ENCODE measurements around the gene KRT38. TPM values are rescaled to one million over a fixed set of nuclear protein-coding genes. Genes with fewer than 3 reads are reported as not detected.

Gene KRT38
- total RNA-seq, 3 donors from 2014 or later, result not detected

DNA sequence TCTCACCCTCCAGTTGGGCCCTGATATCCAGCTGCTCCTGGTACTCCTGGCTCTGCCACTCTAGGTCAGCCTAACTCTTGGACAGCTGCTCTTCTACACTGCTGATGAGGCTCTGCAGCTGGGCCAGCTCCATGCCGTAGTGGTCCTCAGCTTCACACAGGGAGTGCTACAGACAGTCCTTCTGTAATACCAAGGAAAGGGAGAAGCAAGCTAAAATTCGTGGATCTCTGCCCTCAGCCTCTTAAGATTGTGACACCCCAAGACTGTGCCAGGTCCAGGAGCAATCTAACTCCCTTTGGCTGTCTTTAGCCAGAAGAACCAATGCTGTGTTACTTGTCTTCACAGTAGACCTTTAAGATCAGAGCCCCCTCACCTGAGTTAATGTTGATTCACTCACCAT, 7.7 kb upstream of the KRT38 start:
- Histone ChIP-seq H3K36me3 (no peaks in the 10 kb centered on the region), H3K4me1 (no peaks in the 10 kb centered on the region), H3K27ac (no peak overlapping the region), H3K9me3 (no peaks in the 10 kb centered on the region), H3K27me3 (no peaks in the 10 kb centered on the region), H3K4me3 (no peak overlapping the region)
- TF ChIP-seq, protein P1, sequence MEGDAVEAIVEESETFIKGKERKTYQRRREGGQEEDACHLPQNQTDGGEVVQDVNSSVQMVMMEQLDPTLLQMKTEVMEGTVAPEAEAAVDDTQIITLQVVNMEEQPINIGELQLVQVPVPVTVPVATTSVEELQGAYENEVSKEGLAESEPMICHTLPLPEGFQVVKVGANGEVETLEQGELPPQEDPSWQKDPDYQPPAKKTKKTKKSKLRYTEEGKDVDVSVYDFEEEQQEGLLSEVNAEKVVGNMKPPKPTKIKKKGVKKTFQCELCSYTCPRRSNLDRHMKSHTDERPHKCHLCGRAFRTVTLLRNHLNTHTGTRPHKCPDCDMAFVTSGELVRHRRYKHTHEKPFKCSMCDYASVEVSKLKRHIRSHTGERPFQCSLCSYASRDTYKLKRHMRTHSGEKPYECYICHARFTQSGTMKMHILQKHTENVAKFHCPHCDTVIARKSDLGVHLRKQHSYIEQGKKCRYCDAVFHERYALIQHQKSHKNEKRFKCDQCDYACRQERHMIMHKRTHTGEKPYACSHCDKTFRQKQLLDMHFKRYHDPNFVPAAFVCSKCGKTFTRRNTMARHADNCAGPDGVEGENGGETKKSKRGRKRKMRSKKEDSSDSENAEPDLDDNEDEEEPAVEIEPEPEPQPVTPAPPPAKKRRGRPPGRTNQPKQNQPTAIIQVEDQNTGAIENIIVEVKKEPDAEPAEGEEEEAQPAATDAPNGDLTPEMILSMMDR (IDR thresholded peaks at IDR 0.05), result no peak
- no peak for TF ChIP-seq POLR2A (IDR thresholded peaks at IDR 0.05)
- no peak for TF ChIP-seq POLR2AphosphoS5 (IDR thresholded peaks at IDR 0.05)
- intact Hi-C loops (cut with DNase I; ENCODE audit: low total_unique reads), result no loop called here
- no peak for DNase-seq (ENCODE audit: low spot score in 2 of 2)

DNA sequence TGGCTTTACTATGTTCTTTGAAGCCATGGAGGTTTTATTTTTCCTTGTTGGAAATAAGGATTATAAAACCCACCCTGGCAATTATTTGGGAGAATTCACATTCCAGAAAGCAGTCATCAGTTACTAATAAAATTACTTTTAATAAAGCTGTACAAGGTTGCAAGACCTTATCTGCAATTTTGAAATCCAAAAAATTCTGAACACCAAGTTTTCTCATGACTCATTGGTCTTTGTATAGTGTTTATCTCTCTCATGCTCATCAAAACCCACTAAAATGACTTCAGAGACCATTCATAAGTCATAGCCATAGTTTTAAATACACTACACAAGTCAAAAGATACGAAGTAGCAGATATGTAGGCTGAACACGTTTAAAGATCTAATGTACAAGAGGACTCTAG, 6.0 kb upstream of the KRT38 start:
- TF ChIP-seq POLR2AphosphoS5 (IDR thresholded peaks at IDR 0.05), result no peak
- TF ChIP-seq, protein P1 (IDR thresholded peaks at IDR 0.05), result no peak
- TF ChIP-seq POLR2A (IDR thresholded peaks at IDR 0.05), result no peak
- Histone ChIP-seq H3K4me3 (no peak overlapping the region), H3K9me3 (no peaks in the 10 kb centered on the region), H3K27me3 (no peaks in the 10 kb centered on the region), H3K36me3 (no peaks in the 10 kb centered on the region), H3K27ac (no peak overlapping the region), H3K4me1 (no peaks in the 10 kb centered on the region)
- no peak for DNase-seq (ENCODE audit: low spot score in 2 of 2)
- intact Hi-C loops (cut with DNase I; ENCODE audit: low total_unique reads), result no loop called here

DNA sequence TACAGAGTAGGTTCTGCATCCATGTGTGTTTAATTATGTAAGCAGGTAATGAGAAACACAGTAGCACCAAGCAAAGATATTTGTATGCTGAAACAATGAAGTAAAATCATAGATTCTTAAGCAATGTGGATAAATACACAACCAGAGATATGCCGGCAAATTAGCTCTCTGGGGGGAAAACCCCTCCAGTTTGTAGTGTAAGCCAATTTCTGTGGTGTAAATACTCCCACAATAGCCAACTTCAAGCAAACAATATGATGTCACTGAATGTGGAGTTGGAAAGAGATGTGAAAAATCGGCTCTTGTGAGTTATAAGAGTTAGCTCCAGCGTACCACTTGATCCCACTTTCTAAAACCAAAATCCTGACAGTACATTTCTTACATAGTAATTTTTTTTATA, 3.9 kb upstream of the KRT38 start:
- H3K36me3 ChIP-seq, result no peaks in the 10 kb centered on the region
- no peaks in the 10 kb centered on the region for H3K27me3 ChIP-seq
- no peak overlapping the region for H3K4me3 ChIP-seq
- no peaks in the 10 kb centered on the region for H3K4me1 ChIP-seq
- no peak for DNase-seq (ENCODE audit: low spot score in 2 of 2)
- H3K27ac ChIP-seq, result no peak overlapping the region
- intact Hi-C loops (cut with DNase I; ENCODE audit: low total_unique reads), result no loop called here
- TF ChIP-seq POLR2AphosphoS5 (IDR thresholded peaks at IDR 0.05) (no peak), POLR2A (IDR thresholded peaks at IDR 0.05) (no peak)
- TF ChIP-seq, protein P1 (IDR thresholded peaks at IDR 0.05), result no peak
- no peaks in the 10 kb centered on the region for H3K9me3 ChIP-seq

DNA sequence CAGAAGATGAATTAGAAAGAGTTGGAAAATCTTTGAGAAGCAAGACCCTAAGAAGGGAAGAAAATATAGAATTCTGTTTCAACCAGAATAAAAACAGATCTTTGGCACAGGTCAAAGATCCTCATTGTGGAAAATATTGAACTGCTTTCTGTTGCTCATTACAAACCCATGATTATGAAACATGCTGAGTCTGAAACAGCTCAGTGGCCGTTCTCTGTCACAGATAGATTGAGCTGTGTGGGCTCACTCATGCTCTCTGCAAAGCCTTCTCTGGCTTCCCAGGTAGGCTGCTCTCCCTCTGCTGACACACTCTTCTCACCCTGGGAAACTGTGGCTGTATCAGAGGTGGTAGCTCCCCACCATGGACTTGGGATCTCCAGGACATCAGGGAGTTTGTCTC, 3.4 kb upstream of the KRT38 start:
- TF ChIP-seq, protein P1 (IDR thresholded peaks at IDR 0.05), result no peak
- TF ChIP-seq POLR2AphosphoS5 (IDR thresholded peaks at IDR 0.05), result no peak
- no peak for DNase-seq (ENCODE audit: low spot score in 2 of 2)
- Histone ChIP-seq H3K27me3 (no peaks in the 10 kb centered on the region), H3K36me3 (no peaks in the 10 kb centered on the region), H3K27ac (no peak overlapping the region), H3K4me3 (no peak overlapping the region), H3K9me3 (no peaks in the 10 kb centered on the region), H3K4me1 (no peaks in the 10 kb centered on the region)
- intact Hi-C loops (cut with DNase I; ENCODE audit: low total_unique reads), result no loop called here

DNA sequence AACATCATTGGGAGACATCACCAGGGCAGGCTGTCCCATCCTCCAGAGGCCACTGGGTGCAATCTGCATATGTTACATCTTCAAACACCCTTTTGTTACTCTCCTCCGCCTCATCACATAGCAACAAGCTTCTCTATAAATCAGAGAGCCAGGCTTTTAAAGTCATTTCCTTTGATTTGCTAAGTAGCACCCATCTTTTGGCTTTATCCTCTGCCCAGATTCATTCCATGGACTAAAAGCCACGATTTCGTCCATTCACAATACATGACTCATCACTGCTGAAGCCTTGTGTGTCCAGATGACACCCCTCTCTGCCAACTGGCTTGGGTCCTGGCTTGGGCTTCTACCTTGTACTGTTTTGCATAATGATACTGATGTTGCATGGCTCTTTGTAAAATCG, 2.0 kb upstream of the KRT38 start:
- Histone ChIP-seq H3K4me1 (no peaks in the 10 kb centered on the region), H3K27ac (no peak overlapping the region), H3K9me3 (no peaks in the 10 kb centered on the region), H3K4me3 (no peak overlapping the region), H3K36me3 (no peaks in the 10 kb centered on the region), H3K27me3 (no peaks in the 10 kb centered on the region)
- intact Hi-C loops (cut with DNase I; ENCODE audit: low total_unique reads), result no loop called here
- no peak for DNase-seq (ENCODE audit: low spot score in 2 of 2)
- TF ChIP-seq, protein P1 (IDR thresholded peaks at IDR 0.05), result no peak
